Psoas muscle (tissue), 8 donors: ENCODE data around the gene DDX41. TPM values are rescaled to one million over a fixed set of nuclear protein-coding genes. Genes with fewer than 3 reads are reported as not detected.

Experiments
- ATAC-seq, 4 donors: fragments of 200-7000 bp; cut with Tn5 transposase; one replicate each; pipeline ENCODE4 v1.9.1; 2020; ENCODE audit warnings: moderate library complexity in 3 of 4, mild to moderate bottlenecking in 2 of 4
- DNase-seq, 2 donors: peaks; one replicate each; pipeline ENCODE4 v3.0.0-alpha.2; 2020
- H3K27ac ChIP-seq: fragments of 200-600 bp; one replicate; pipeline ENCODE4 v1.8.0; 2022
- H3K27me3 ChIP-seq, 3 donors: fragments of 200-600 bp in 1 of 3; one replicate each; pipeline versions ENCODE4 v1.6.1 to v1.8.0; 2013 to 2022; ENCODE audit warnings: low read length in 2 of 3, mild to moderate bottlenecking in 2 of 3, moderate library complexity in 1 of 3; ENCODE audit not compliant: insufficient read depth in 3 of 3
- H3K36me3 ChIP-seq, 2 donors: fragments of 200-600 bp in 1 of 2; one replicate each; pipeline versions ENCODE4 v1.6.1 to v1.8.0; 2013 to 2022; ENCODE audit warnings: low read depth in 1 of 2, mild to moderate bottlenecking in 1 of 2, moderate library complexity in 1 of 2; ENCODE audit not compliant: insufficient read depth in 1 of 2
- H3K4me1 ChIP-seq: fragments of 200-600 bp; one replicate; pipeline ENCODE4 v1.8.0; 2022
- H3K4me3 ChIP-seq: fragments of 200-600 bp; one replicate; pipeline ENCODE4 v1.8.0; 2022; ENCODE audit warnings: mild to moderate bottlenecking
- H3K9me3 ChIP-seq: fragments of 200-600 bp; one replicate; pipeline ENCODE4 v1.8.0; 2022
- CTCF ChIP-seq: fragments of 200-600 bp; IDR thresholded peaks from one replicate; pipeline ENCODE4 v1.8.0; 2022; ENCODE audit warnings: antibody characterized with exemption
- WGBS, 3 donors: extraction: QIAGEN DNeasy Blood & Tissue Kit; methylation state at CpG; one replicate each; pipeline versions ENCODE4 v1.1.6 to v1.1.7; 2013; 5-methylcytosine and 5-hydroxymethylcytosine counted together
- intact Hi-C, 2 donors: fragments of 100-400 bp; cut with DNase I; formaldehyde crosslinking; loops; one replicate each; pipeline versions ENCODE4 v1.11.0 to v1.14.2; 2022
- polyA plus RNA-seq, 3 donors: library from polyadenylated mRNA; stranded (reverse); fragments of 200-250 nt; gene quantifications; one replicate each; pipeline ENCODE4 v1.2.3, GENCODE V29; 2013
- total RNA-seq, 4 donors: library from RNA; stranded (reverse); fragmentation: NEBNext Ultra II Directional in 2 of 4; extraction: Animal tissue kit (Norgen Biotek cat#: 25700) in 2 of 4; gene quantifications; one replicate each; pipeline versions ENCODE4 v1.2.1 to v1.2.4, GENCODE V29; 2021 to 2023
- donor health status: healthy with polysubstance abuse.
- donor health status: DM: no; HTN: no; CAD: no; lungs with moderate emphysema.
- donor health status: Bipolar disorder and iron deficiency.
- donor health status: healthy.
- donor health status: DM: yes; HTN: yes; CAD: no.
- donor health status: DM: no; HTN: no; CAD: no.
- donor health status: DM: no; HTN: no; CAD: no.
- donor health status: DM: yes; HTN: yes; CAD: no.

DDX41 gene
- total and polyA plus RNA-seq, 7 donors, result 37.2 to 71.6 (median 41.0) TPM

- DNase-seq, result peak; percentile 40 to 74
- peak; percentile 20 to 54 (median 36) for ATAC-seq
- no peak for TF ChIP-seq CTCF
- 0 to 1% (median 0%) methylated on average over 40 to 72 of the region's 72 CpGs for WGBS, 3 donors
- Histone ChIP-seq H3K9me3 (no peaks in the 10 kb centered on the region), H3K36me3 (peaks cover 2 to 30% of the 10 kb centered on the region in 2 donors), H3K27ac (peak overlapping the region; percentile 85), H3K27me3 (no peaks in the 10 kb centered on the region), H3K4me1 (peaks cover 45% of the 10 kb centered on the region), H3K4me3 (peak overlapping the region; percentile 83)
- intact Hi-C loops, result loop anchor here in 1 of 2 donors (2.0 kb wide), 1 partner anchor 29 kb away; no protein-coding TSS in a partner anchor
Observed at GRCh38 chr5:177553671-177554429, 37.1 kb upstream of the DDX41 start.

GRCh38 chr5:177552839-177553455, 36.2 kb upstream of the DDX41 start:
- ATAC-seq, result no peak
- 20 to 40% (median 25%) methylated on average over 16 of the region's 16 CpGs for WGBS, 3 donors

GRCh38 chr5:177550122-177550521, 33.4 kb upstream of the DDX41 start:
- 33 to 65% (median 42%) methylated on average over 1 of the region's 1 CpG for WGBS, 3 donors
- intact Hi-C loops, result no loop called here
- peaks cover 64% of the 10 kb centered on the region for H3K4me1 ChIP-seq
- peaks cover 2 to 30% of the 10 kb centered on the region in 2 donors for H3K36me3 ChIP-seq
- DNase-seq, result no peak
- H3K4me3 ChIP-seq, result no peak overlapping the region
- no peaks in the 10 kb centered on the region for H3K27me3 ChIP-seq
- ATAC-seq, result no peak
- TF ChIP-seq CTCF, result no peak
- H3K9me3 ChIP-seq, result no peaks in the 10 kb centered on the region
- H3K27ac ChIP-seq, result no peak overlapping the region

More at GRCh38 chr5:177552839-177553455, 36.2 kb upstream of the DDX41 start:
- H3K9me3 ChIP-seq, result no peaks in the 10 kb centered on the region
- intact Hi-C loops, result loop anchor here in 1 of 2 donors (2.0 kb wide), 1 partner anchor 28 kb away; no protein-coding TSS in a partner anchor
- TF ChIP-seq CTCF, result no peak
- no peak for DNase-seq
- no peaks in the 10 kb centered on the region for H3K27me3 ChIP-seq
- H3K36me3 ChIP-seq, result peaks cover 2 to 30% of the 10 kb centered on the region in 2 donors
- H3K27ac ChIP-seq, result peak overlapping the region; percentile 85
- peaks cover 54% of the 10 kb centered on the region for H3K4me1 ChIP-seq
- peak overlapping the region; percentile 83 for H3K4me3 ChIP-seq

GRCh38 chr5:177548495-177548894, 31.7 kb upstream of the DDX41 start:
- H3K9me3 ChIP-seq, result no peaks in the 10 kb centered on the region
- intact Hi-C loops, result loop anchor here in 1 of 2 donors (10.0 kb wide), 1 partner anchor 46 kb away; the partner anchor contains the start of gene TMED9

More at GRCh38 chr5:177548495-177548894, 31.7 kb upstream of the DDX41 start:
- Histone ChIP-seq H3K4me1 (peaks cover 79% of the 10 kb centered on the region), H3K4me3 (no peak overlapping the region), H3K27me3 (no peaks in the 10 kb centered on the region), H3K36me3 (peaks cover 2 to 30% of the 10 kb centered on the region in 2 donors), H3K27ac (peak overlapping the region; percentile 43)
- DNase-seq (no peak), ATAC-seq (no peak)
- no peak for TF ChIP-seq CTCF
- WGBS, 3 donors, result 40 to 67% (median 45%) methylated on average over 1 of the region's 1 CpG
